Measurements from ENCODE around the gene CCDC12.

CCDC12 gene

DNA sequence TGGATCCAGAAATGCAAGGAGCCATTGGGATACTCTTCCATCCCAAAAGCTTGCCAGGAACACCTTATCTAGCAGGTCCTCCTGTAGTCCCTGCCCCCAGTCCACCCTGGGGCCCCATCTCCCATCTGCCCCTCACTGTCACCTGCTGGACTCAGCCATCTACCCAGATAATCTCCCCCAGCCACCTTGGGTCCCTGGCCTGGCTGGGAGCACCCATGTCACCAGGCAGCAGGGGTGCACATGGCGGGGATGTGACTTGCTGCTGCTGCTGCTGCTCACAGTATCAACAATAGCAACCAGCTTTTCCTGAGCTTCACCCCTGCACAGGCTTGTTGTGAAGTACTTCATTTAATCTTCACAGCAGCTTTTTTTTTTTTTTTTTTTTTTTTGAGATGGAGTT is 86.4 kb downstream of the CCDC12 start:
- DNase-seq (ENCODE audit: low read depth) = no peak

DNA sequence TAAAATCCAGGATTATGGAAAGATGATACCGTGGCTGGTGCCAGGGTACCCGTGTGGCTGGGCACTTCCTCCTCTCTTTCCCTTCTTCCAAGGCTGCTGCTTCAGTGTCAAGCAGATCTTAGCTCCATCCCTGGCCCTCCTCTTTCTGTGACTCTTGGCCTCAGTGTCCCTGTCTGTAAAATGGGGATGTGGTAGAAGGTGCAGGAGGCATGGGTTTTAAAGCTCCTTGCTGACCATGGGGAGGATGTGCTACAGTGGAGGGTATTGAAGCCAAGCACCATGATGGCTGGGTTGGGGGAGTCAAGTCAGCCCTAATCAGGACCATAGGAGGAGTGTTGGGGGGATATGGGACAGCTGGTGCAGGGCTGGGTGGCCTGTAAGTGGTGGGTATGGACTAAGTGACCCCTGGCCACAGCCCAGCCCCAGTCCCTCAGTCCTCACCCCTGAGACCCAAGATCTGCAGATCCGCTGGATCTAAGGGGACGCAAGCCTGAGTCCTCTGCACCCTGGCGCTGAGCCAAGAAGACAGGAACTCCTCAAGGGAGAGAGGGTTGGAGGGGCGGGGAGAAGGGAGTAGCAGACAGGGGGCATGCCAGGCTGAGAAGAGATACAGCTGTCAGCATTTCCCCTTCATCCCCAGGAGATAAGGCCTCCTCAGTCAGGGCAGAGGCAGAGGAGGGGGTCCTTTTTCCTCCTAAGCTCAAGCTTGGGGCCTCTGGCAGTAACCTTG is 87.0 kb downstream of the CCDC12 start:
- DNase-seq (ENCODE audit: low read depth) = no peak

DNA sequence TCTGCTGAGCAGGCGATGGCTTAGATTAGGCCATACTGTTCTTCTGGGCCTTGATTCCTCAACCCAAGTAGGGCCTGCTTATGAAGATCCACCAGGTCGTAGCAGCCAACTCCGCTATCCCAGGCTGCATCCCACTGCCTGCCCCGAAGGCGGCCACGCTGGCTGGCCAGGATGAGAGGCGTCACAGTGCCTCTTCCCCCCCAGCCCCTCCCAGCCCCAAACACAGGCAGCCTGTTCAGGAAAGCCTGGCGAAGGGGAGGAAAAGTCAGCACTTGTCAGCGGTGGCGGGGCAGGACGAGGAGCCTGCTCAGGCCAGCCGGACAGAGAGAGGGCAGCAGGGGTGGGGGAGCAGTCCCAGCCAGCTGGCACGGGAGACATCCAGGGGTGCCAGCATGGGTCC is 87.8 kb downstream of the CCDC12 start:
- DNase-seq (ENCODE audit: low read depth) = no peak

DNA sequence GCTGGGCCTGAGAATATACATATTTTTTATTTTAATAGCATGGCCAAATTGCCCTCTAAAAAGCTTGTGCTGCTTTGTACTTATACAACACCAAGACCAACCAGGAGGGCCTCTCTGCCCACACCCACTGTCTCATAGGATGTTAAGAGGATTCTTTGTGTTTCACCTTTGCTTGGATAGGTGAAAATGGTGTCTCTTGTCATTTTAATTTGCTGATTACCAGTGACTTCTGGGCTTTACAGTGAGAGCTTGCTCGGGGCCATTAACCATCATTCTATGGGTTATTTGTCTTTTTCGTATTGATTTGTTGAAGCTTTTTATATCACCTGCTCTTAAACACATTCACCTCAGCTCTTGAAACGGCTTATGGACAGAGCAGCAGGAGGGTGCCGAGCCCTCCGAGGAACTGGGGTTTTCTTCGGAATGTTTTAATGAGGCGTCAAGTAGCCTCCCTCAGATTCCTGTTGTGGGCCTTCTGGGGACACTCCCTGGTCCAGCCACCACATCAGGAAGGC is 88.5 kb downstream of the CCDC12 start:
- no peak for DNase-seq (ENCODE audit: low read depth)

DNA sequence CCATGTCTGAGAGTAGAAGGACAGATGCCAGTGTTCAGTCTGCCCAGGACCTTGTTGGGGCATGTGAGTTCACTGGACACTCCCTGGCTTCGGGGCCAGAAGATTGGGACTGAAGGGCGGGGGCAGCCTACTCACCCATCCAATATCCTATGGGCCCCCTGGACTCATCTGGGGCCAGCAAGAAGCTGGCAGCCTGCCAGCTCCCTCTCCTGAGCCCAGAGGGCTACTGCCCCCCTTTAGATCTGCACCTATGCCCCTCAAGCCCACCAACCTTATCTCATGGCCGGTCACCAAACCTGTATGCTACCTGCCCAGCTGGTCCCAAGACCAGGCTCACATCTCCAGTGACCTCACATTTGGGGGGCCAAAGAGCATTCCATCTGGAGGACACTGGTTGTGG is 90.9 kb downstream of the CCDC12 start:
- DNase-seq (ENCODE audit: low read depth) = no peak

DNA sequence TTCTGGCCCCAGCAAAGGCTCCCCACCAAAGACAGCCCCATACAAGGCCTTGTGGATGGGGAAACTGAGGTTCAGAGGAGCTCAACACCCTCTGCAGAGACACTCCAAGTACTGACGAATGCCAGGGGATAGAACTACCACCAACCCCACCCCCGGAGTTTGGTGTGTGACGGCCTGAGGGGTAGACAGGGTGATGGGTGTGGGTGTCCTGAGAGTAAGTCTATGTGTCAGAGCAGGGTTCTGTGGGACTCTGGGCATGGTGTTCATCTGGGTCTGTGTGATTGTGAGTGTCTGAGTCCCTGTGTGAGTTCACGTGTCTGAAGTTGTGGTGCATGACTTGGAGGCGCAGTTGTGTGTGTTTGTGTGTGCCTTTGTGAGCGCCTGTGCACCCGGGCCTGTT is 91.6 kb downstream of the CCDC12 start:
- no peak for DNase-seq (ENCODE audit: low read depth)

DNA sequence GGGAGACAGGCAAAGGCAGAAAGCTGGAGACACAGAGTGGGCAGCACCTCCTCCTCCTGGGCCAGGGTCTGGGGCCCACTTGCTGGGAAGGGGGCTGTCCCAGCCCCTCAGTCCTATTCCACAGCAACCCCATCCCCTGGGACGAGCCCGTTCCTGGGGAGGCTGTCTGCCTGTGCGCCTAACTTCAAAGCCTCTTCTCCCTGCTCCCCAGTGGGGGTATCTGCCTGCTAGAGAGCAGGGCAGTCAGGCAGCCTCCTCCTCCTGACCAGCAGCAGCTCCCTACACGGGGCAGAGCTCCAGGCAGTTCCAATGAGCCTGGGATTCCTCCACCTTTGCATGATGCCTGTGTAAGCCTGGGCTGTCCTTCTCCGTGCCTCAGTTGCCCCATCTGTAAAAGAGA is 92.1 kb downstream of the CCDC12 start:
- DNase-seq (ENCODE audit: low read depth) = no peak

DNA sequence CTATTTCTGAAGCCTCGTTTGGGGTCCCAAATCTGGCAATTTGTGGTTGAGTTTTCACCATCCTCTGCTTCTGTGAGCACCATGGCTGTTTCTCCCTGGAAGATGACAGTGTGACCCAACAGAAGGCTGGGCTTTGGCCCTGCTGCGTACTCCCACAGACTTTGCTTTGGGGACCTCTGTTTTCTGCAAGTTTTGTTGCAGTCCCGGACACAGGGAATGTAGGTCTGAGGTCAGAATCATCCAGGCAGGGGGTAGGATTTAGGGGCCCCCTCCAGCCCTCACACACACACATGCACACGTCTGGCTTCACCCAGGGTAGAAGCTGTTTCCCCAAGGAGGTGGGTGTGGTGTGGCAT is 92.7 kb downstream of the CCDC12 start:
- DNase-seq (ENCODE audit: low read depth) = no peak

DNA sequence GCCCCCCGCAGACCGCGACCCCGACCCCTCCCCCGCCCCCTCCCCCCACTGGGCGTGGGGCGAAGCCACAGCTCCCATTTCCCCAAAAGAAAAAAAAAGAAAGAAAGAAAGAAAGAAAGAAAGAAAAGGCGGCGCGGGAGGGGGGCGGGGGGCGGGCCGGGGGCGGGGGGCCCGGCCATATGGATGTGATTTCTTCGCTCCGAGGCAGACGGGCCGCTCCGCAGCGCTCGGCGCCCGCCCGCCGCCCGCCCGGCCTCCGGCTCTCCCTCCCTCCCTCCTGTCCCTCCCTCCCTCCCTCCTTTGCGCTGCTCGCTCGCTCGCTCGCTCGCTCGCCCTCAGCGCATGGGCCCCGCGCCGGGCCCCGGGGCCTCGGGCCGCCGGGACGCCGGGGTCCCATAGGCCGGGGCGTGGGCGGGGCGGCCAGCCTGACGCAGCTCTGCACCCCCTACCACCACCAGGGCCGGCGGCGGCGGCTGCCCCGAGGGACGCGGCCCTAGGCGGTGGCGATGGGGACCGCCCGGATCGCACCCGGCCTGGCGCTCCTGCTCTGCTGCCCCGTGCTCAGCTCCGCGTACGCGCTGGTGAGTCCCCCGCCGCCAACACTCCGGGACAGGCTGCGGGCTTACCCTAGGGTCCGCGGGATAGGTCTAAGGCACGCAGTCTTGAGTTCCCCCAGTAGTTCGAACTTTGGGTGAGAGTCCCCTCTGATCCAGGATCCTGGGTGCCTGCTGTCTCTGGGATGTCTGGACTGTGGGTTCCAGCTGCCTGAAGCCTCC is 93.3 kb downstream of the CCDC12 start:
- DNase-seq (ENCODE audit: low read depth) = no peak

DNA sequence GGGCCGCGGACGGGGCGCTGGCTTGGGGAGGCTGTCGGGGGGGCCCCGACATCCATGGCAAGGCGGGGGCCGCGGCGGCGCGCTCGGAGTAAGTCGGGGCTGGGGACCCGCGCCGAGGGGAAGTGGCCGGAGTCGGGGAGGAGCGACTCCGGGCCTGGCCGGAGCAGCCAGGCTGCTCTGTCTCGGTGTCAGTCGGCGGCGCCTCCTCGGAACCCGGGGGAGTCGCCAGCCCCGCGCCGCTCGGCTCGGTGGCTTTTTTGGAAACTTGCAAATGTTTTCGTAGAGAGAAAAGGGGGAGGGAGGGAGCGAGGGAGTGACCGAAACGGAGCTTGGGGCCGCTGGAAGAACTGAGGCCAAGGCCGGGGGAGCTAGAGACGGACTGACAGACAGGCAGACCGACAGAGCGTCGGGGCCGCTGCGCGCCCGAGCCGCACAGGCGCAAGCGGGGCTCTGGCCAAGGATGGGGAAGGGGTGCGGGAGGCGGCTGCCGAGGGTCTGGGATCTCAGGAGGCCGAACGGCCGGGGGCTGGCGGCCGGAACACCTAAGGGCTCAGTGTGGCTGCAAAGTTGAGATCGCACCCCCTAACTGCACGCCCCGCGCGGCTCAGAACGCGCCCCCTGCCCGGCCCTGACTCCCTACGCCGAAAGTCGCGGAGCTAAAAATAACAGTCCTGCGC is 94.0 kb downstream of the CCDC12 start:
- no peak for DNase-seq (ENCODE audit: low read depth)

DNA sequence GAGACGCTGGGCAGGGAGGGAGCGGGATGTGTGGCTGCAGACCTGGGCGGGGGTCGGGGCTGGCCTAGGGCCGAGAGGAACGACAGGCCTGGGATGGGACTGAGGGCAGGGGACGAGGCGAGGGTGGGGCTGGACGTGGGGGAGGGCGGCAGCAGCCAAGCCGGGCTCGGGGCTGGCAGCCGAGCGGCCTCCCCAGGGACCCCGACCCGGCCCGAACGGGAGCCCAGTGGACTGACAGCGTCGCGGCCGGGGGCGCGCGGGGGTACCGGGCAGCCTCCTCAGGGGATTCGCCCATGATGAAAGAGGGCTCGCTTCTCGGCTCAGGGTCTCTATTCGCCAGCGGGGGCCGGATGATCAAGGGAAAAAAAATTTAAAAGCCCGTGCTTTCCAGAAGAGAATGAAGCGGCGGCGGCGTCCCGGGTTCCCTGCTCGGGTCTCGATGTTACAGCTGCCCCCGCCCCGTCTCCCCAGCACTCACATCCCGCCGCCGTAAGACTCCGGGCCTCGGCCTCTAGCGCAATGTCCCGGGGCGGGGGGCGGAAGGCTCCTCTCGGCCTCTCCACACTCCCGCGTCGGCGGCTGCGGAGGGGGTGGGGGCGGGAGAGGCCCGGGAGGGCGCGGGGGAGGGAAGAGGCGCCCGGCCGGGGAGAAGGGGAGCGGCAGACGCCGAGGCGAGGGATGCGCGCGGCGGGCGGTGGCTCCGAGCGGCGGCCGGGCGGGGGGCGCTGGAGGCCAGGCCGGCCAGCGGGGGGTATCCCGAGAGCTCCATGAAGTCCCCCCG is 94.8 kb downstream of the CCDC12 start:
- DNase-seq (ENCODE audit: low read depth) = no peak

DNA sequence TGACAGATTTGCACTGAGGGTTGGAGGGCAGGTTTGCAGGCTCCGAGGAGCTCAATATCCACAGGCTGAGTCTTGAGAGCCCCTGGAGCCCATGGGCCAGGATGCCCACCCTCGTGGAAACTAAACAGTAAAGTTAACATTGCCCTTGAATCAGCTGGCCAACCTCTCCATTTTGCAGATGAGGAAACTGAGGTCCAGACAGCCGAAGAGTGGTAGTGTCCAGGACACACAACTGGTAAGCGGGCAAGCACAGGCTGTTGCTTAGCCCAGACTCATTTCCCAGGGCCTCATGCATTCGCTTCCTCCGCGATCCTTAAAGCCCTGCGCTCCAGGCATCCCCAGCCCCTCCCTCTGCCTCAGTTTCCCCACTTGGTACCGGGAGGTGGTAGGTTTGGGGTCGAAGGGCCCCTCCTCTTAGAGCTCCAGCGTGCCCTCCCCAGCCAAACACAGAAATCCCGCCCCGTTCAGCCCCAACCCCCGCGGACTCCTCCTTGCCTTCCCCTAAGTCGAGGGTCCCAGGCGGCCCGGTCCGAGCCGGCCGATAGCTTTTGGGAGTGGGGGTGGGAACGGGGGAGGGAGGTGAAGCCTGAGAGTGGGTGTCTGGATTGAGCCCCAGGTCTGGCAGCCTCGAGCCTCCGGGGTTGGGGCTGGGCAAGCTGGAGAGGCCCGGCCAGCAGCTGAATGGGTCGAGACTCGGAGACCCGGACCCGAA is 95.5 kb downstream of the CCDC12 start:
- no peak for DNase-seq (ENCODE audit: low read depth)

DNA sequence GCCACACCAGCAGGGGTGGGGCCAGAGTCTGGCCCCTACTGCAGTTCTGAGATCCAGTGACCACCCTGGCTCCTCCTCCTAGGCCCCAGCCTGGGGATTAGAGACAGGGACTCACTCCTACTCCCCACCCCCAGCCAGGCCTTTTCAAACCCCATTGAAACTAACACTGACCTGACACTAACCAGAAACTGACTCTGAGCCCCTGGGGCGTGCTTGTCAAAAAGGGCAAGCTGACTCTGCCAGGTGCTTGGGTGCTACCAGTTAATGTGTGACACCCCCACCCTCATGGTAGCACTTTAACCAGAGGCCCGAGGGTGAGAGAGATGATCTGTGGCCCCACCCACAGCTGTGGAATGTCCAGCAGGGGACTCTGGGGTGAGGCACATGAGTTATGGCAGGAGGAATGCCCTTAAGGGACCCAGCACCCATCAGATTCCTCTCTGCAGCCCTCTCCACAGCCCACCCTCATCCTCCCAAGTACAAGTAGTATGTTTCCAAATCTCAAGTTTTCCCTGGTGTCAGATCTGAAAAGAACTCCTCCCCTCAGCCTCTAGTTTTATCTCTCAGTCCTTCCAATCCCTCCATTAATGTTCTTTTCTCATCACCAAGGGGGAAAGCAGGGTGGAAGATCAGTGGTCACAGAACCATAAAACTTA is 97.6 kb downstream of the CCDC12 start:
- no peak for DNase-seq (ENCODE audit: low read depth)

DNA sequence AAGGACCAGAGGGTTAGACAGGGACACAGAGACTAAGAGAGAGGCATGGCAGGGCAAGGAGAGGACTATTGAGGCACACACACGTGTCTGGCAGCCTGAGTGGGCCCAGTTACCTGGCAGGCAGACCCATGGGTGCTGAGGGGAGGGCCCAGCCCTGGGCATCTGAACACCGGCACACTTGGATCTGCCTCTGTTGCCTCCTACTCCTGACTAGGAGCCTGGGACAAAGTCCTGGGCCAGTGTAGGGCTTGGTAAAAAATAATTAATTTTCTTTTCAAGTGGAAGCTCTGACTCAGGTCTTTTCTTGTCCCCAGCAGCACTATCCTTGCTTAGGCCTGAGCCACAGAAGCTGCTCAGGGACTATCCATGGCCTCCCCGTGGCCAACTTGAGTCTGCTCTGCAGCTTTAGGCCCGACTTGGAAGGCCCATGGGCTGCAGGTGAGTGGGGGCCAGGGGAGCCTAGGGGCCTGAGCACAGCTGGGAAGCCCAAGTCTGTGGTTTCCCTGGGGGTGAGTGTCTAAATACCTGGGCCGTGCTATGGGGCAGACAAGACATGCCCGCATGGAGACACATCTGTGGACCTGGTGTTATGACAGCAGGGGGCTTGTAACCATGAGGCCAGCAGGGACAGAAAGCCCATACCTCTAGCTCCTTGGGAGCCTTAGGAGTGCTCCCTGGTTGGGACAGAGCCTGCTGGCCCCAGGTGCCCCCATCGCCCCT is 99.0 kb downstream of the CCDC12 start, which contains the start of gene PTH1R:
PTH1R (plus strand) TSS at position 316 of the 720 bp plus-strand sequence. CDS start 5,839 bp downstream, outside the sequence.
- DNase-seq (ENCODE audit: low read depth) = no peak

DNA sequence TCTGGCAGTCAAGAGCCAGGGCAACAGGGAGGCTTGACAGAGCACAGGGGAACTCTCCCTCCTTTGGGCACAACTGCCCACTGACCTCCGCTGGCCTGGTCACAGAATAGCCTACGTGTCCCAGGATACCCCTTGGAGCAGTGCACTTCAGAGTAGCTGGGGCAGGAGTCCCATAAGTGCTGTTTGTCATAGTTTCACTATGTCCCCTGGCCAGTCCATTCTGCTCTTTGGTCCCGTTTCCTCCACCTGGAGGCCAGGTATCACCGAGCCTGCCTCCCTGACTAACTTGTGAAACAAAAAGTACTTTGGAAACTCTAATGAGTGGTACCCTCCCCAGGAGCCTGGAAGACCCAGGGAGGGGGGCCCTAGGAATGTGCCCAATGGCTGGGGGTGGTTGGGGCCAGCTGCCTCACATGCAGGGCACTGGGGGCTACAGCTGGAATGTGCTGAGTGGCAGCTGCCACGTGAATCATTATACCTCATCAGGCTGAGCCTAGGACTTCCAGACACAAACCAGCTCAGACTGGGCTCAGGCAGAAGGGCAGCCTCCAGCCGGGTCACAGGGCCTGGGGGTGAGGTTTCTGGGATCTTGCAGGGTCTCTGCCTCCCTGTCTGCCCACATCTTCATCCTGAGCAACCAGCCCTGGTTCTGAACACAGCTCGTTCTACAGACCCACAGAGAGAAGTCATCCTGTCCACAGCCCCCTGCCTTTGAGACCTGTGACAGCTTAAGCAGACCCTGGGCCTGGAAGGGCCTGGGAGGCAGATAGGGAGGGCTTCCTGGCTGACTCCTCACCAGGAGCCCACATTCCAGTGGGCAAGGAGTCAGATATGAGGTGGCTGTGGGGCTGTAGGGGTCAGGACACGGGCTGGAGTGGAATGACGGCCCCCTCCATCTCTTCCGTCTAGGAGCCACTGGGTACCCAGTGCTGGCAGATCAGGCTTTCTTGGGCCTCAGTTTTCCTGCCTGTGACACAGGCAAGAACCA is 99.9 kb downstream of the CCDC12 start:
- no peak for DNase-seq (ENCODE audit: low read depth)

DNA sequence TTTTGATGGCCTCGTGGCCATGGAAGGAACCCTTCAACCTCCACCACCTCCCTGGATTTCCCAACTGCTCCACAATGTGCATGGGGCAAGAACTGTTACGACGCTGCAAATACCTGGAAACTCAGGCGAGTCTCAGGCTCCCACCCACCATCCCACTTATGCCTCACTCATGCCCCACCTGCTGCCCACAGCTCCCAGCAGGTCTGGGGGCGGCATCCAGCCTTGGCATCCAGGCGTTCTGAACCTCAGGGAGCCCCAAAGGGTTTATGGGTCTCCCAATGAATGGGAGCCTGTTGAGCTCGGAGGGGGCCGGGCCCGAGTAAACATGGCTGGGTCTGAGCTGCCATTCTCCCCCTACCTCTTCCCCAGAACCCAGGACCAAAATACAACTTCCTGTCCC is 101.0 kb downstream of the CCDC12 start:
- no peak for DNase-seq (ENCODE audit: low read depth)

DNA sequence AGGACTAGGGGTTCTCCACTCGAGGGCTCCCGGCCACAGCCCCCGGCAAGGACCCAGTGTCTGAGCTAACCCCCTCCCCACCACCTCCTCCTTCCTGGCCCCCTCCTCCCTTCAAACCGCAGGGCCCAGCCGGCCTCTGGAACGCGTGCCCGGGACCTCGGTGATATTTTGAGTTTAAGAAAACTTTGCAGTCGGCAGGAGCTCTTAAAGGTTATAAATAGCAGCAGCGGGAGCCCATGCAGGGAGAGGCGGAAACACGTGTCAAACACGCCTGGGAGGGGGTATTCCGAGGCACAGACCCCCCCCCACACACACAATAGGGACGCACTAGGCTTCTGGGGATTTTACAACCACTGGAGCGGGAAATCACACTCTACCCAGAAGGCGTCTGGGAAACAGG is 102.1 kb downstream of the CCDC12 start:
- no peak for DNase-seq (ENCODE audit: low read depth)

DNA sequence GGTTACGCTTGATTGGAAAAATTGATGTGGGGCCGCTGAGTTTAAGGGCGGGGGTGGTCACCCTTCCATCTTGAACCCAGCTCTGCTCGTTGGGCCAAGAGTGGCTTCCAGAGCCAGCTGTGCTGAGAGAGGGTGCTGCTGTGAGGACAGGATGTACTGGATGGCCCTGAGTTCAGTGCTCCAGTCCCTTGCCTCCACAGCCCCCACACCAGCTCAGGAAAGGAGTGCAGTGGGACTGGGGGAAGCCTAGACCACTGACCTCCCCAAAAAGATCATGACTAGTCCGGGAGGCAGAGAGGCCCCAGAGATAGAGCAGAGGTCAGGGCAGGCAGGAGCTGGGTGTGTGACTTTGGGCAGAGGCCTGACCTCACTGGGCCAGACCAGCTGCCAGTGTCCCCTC is 103.0 kb downstream of the CCDC12 start:
- no peak for DNase-seq (ENCODE audit: low read depth)
